ENCODE data around the gene TRIL.

Gene TRIL

GRCh38 chr7:28958980-28959347 is 834 bp upstream of the TRIL start:
- TF ChIP-seq, protein P1, sequence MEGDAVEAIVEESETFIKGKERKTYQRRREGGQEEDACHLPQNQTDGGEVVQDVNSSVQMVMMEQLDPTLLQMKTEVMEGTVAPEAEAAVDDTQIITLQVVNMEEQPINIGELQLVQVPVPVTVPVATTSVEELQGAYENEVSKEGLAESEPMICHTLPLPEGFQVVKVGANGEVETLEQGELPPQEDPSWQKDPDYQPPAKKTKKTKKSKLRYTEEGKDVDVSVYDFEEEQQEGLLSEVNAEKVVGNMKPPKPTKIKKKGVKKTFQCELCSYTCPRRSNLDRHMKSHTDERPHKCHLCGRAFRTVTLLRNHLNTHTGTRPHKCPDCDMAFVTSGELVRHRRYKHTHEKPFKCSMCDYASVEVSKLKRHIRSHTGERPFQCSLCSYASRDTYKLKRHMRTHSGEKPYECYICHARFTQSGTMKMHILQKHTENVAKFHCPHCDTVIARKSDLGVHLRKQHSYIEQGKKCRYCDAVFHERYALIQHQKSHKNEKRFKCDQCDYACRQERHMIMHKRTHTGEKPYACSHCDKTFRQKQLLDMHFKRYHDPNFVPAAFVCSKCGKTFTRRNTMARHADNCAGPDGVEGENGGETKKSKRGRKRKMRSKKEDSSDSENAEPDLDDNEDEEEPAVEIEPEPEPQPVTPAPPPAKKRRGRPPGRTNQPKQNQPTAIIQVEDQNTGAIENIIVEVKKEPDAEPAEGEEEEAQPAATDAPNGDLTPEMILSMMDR (conservative IDR thresholded peaks at IDR 0.05; ENCODE audit: low read depth), result no peak
- ChIA-PET POLR2A (ENCODE audit: low non-redundant PET) (no interaction called here), CTCF (interaction anchor here (4.6 kb wide), 1 partner anchor 32 kb away, joined by 30 read pairs; no protein-coding TSS in a partner anchor)
- H3K27ac ChIP-seq, result no peak overlapping the region
- no peak for DNase-seq (ENCODE audit: low spot score)

GRCh38 chr7:28957751-28958234 is 337 bp downstream of the TRIL start:
- H3K27ac ChIP-seq, result no peak overlapping the region
- no peak for DNase-seq (ENCODE audit: low spot score)
- POLR2A ChIA-PET (ENCODE audit: low non-redundant PET), result no interaction called here
- CTCF ChIA-PET, result interaction anchor here (0.6 to 4.6 kb wide), 6 partner anchors 31 to 387 kb away, joined by 3 to 37 read pairs (median 8); no protein-coding TSS in a partner anchor
- TF ChIP-seq, protein P1 (conservative IDR thresholded peaks at IDR 0.05; ENCODE audit: low read depth), result no peak

DNA sequence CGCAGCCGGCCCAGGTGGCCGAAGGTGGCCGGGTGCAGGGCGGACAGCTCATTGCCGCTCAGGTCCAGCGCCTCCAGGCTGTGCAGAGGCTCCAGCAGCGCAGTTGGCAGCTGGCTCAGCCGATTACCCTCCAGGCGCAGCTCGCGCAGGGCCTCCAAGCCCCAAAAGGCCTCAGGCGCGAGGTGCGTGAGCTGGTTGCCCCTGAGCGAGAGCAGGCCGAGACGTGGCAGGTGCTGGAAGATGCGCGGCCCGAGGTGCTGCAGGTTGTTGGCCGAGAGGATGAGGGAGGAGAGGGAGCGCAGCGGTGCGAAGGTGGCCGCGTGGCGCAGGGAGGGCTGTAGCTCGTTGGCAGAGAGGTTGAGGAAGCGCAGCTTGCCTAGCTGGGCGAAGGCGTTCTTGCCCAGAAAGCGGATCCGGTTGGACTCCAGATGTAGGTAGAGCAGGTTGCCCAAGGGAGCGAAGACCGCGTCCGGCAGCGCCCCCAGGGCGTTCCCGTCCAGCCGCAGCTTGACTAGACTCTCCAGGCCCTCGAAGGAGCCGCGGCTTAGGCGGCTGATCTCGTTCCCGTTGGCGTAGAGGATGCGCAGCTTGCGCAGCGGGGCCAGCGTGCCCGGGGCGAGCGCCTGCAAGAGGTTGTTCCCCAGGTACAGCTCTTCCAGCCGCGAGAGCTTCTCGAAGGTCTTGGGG is 923 bp downstream of the TRIL start:
- TF ChIP-seq, protein P1 (conservative IDR thresholded peaks at IDR 0.05; ENCODE audit: low read depth), result no peak
- H3K27ac ChIP-seq, result no peak overlapping the region
- ChIA-PET CTCF (interaction anchor here (0.6 to 4.6 kb wide), 23 partner anchors 19 to 432 kb away, joined by 3 to 37 read pairs (median 4); partner anchors contain the start of gene CPVL), POLR2A (ENCODE audit: low non-redundant PET) (no interaction called here)
- no peak for DNase-seq (ENCODE audit: low spot score)

- TF ChIP-seq, protein P1 (conservative IDR thresholded peaks at IDR 0.05; ENCODE audit: low read depth), result peak; percentile 52
- ChIA-PET CTCF (interaction anchor here (0.5 to 4.6 kb wide), 35 partner anchors 19 to 1085 kb away, joined by 3 to 37 read pairs (median 3); partner anchors contain the start of gene CPVL), POLR2A (ENCODE audit: low non-redundant PET) (no interaction called here)
- no peak overlapping the region for H3K27ac ChIP-seq
- peak; percentile 63 for DNase-seq (ENCODE audit: low spot score)
Observed at GRCh38 chr7:28956608-28957063, 1.5 kb downstream of the TRIL start.

- peak; percentile 63 for DNase-seq (ENCODE audit: low spot score)
- H3K27ac ChIP-seq, result no peak overlapping the region
- ChIA-PET POLR2A (ENCODE audit: low non-redundant PET) (no interaction called here), CTCF (interaction anchor here (0.5 to 4.6 kb wide), 36 partner anchors 12 to 1086 kb away, joined by 3 to 37 read pairs (median 3); partner anchors contain the start of gene CPVL)
- TF ChIP-seq, protein P1 (conservative IDR thresholded peaks at IDR 0.05; ENCODE audit: low read depth), result peak; percentile 38; the same call in 1 of the 2 replicates
Observed at GRCh38 chr7:28955718-28956607, 2.2 kb downstream of the TRIL start.

GRCh38 chr7:28955356-28955717 is 2.8 kb downstream of the TRIL start:
- ChIA-PET CTCF (interaction anchor here (0.6 to 4.6 kb wide), 11 partner anchors 13 to 530 kb away, joined by 3 to 37 read pairs (median 6); no protein-coding TSS in a partner anchor), POLR2A (ENCODE audit: low non-redundant PET) (no interaction called here)
- H3K27ac ChIP-seq, result no peak overlapping the region
- no peak for DNase-seq (ENCODE audit: low spot score)
- TF ChIP-seq, protein P1 (conservative IDR thresholded peaks at IDR 0.05; ENCODE audit: low read depth), result no peak

All from RWPE1 (cell line).